SK-N-SH (cell line): Measurements from ENCODE around the gene MIOS.

Experiments used
- CTCF ChIP-seq: fragments of 200-600 bp; sonication (generic); IDR thresholded peaks from 2 replicates; pipeline ENCODE4 v1.6.1; 2017; ENCODE audit warnings: antibody characterized with exemption, mild to moderate bottlenecking, moderate library complexity
- ELF1 ChIP-seq: IDR thresholded peaks from 2 replicates; pipeline ENCODE4 v1.4.0; 2012
- EP300 ChIP-seq, 2 experiments: IDR thresholded peaks; 2 replicates each; pipeline versions ENCODE4 v1.4.0 to v1.6.1; 2012; ENCODE audit warnings: borderline replicate concordance in 1 of 2, low read depth in 1 of 2, low read length in 1 of 2
- EZH2phosphoT487 ChIP-seq: fragments of 200-600 bp; sonication (generic); IDR thresholded peaks from 2 replicates; pipeline ENCODE4 v1.6.1; 2017; ENCODE audit warnings: low read depth, mixed run types, mild to moderate bottlenecking, antibody characterized with exemption, moderate library complexity, borderline replicate concordance
- MAX ChIP-seq: IDR thresholded peaks from 2 replicates; pipeline ENCODE4 v1.4.0; 2012; ENCODE audit warnings: low read depth
- PBX3 ChIP-seq: IDR thresholded peaks from 2 replicates; pipeline ENCODE4; 2012
- POLR2AphosphoS5 ChIP-seq: IDR thresholded peaks from 2 replicates; pipeline ENCODE4 v1.6.1; 2012; ENCODE audit warnings: low read depth, low read length
- RAD21 ChIP-seq: IDR thresholded peaks from 2 replicates; pipeline ENCODE4 v1.6.1; 2012; ENCODE audit warnings: mild to moderate bottlenecking, low read length
- REST ChIP-seq: IDR thresholded peaks from 2 replicates; pipeline ENCODE4 v1.6.1; 2012; ENCODE audit warnings: mild to moderate bottlenecking, low read depth, low read length, moderate library complexity
- RFX5 ChIP-seq: IDR thresholded peaks from 2 replicates; pipeline ENCODE4 v1.6.1; 2012; ENCODE audit warnings: mild to moderate bottlenecking, improper control_type of control experiment, low read length
- SMC3 ChIP-seq: IDR thresholded peaks from 2 replicates; pipeline ENCODE4 v1.6.1; 2012; ENCODE audit warnings: low read depth, low read length, improper control_type of control experiment
- TAF1 ChIP-seq: IDR thresholded peaks from 2 replicates; pipeline ENCODE4 v1.6.1; 2012; ENCODE audit warnings: low read depth, mild to moderate bottlenecking, low read length, moderate library complexity, borderline replicate concordance
- TEAD4 ChIP-seq: IDR thresholded peaks from 2 replicates; pipeline ENCODE4 v1.4.0; 2012; ENCODE audit warnings: mild to moderate bottlenecking, borderline replicate concordance; ENCODE audit not compliant: insufficient read depth
- USF2 ChIP-seq: fragments of 150-350 bp; IDR thresholded peaks from 2 replicates; pipeline ENCODE4 v1.6.1; 2017; ENCODE audit warnings: antibody characterized with exemption, low read length, low read depth, borderline replicate concordance

- TF ChIP-seq POLR2AphosphoS5 (no peak), REST (no peak), CTCF (peak; percentile 67), ELF1 (no peak), USF2 (no peak), EZH2phosphoT487 (no peak), MAX (no peak), PBX3 (no peak), TAF1 (no peak), SMC3 (no peak), EP300 (IDR thresholded peaks at IDR 0.05; ENCODE audit: borderline replicate concordance in 1 of 2, low read depth in 1 of 2, low read length in 1 of 2) (no peak), TEAD4 (no peak), RAD21 (peak; percentile 27; the same call in 1 of the 2 replicates), RFX5 (no peak)
Observed at GRCh38 chr7:7653593-7654187, 87.0 kb downstream of the MIOS start.
